Measurements from ENCODE around the gene ST6GALNAC6. TPM values are rescaled to one million over a fixed set of nuclear protein-coding genes. Genes with fewer than 3 reads are reported as not detected.

The ST6GALNAC6 gene
- total RNA-seq: 10 to 100 TPM; 53.4 to 67.2 TPM

- DNase-seq (ENCODE audit: low spot score) (peak; percentile 85), ATAC-seq (peak; percentile 90 to 93)
- peaks cover 12% of the 10 kb centered on the region for H3K36me3 Mint-ChIP-seq
- peak within 1 kb of the TSS; percentile 64 to 78 for H3K27ac Mint-ChIP-seq
- H3K27me3 Mint-ChIP-seq: no peaks in the 10 kb centered on the region
- H3K4me3 Mint-ChIP-seq: peak within 1 kb of the TSS; percentile 82
- no peaks in the 10 kb centered on the region for H3K9me3 Mint-ChIP-seq
- H3K4me1 Mint-ChIP-seq (ENCODE audit: low read depth in 2 of 2): peaks cover 28 to 31% of the 10 kb centered on the region in 2 donors
Observed at GRCh38 chr9:127899128-127899943, at the start of gene ST6GALNAC6. ST6GALNAC6 (minus strand) TSS chr9:127899603; CDS start chr9:127897981, 1,622 bp downstream.

- ATAC-seq (no peak), DNase-seq (ENCODE audit: low spot score) (no peak)
- Mint-ChIP-seq H3K36me3 (no peaks in the 10 kb centered on the region), H3K27ac (no peak overlapping the region), H3K4me3 (no peak overlapping the region), H3K9me3 (no peaks in the 10 kb centered on the region), H3K4me1 (ENCODE audit: low read depth in 2 of 2) (peaks cover 4 to 9% of the 10 kb centered on the region in 2 donors), H3K27me3 (no peaks in the 10 kb centered on the region)
Observed at GRCh38 chr9:127947841-127948710, 48.7 kb upstream of the ST6GALNAC6 start.

- Mint-ChIP-seq H3K9me3 (no peaks in the 10 kb centered on the region), H3K4me1 (ENCODE audit: low read depth in 2 of 2) (peaks cover 7 to 14% of the 10 kb centered on the region in 2 donors), H3K36me3 (no peaks in the 10 kb centered on the region), H3K4me3 (no peak overlapping the region), H3K27me3 (no peaks in the 10 kb centered on the region), H3K27ac (no peak overlapping the region)
- DNase-seq (ENCODE audit: low spot score) (no peak), ATAC-seq (no peak)
Observed at GRCh38 chr9:127946728-127947127, 47.3 kb upstream of the ST6GALNAC6 start.

- Mint-ChIP-seq H3K4me1 (ENCODE audit: low read depth in 2 of 2) (peaks cover 7 to 14% of the 10 kb centered on the region in 2 donors), H3K9me3 (no peaks in the 10 kb centered on the region), H3K27ac (no peak overlapping the region), H3K27me3 (no peaks in the 10 kb centered on the region), H3K4me3 (no peak overlapping the region), H3K36me3 (no peaks in the 10 kb centered on the region)
- no peak for ATAC-seq
- DNase-seq (ENCODE audit: low spot score): no peak
Observed at GRCh38 chr9:127945942-127946341, 46.5 kb upstream of the ST6GALNAC6 start.

GRCh38 chr9:127945338-127945737, 45.9 kb upstream of the ST6GALNAC6 start:
- no peaks in the 10 kb centered on the region for H3K36me3 Mint-ChIP-seq
- no peak overlapping the region for H3K27ac Mint-ChIP-seq
- no peaks in the 10 kb centered on the region for H3K9me3 Mint-ChIP-seq
- H3K4me1 Mint-ChIP-seq (ENCODE audit: low read depth in 2 of 2): peaks cover 7 to 14% of the 10 kb centered on the region in 2 donors
- DNase-seq (ENCODE audit: low spot score) (no peak), ATAC-seq (no peak)
- H3K4me3 Mint-ChIP-seq: no peak overlapping the region
- no peaks in the 10 kb centered on the region for H3K27me3 Mint-ChIP-seq

- Mint-ChIP-seq H3K9me3 (no peaks in the 10 kb centered on the region), H3K4me1 (ENCODE audit: low read depth in 2 of 2) (peaks cover 7 to 14% of the 10 kb centered on the region in 2 donors), H3K36me3 (no peaks in the 10 kb centered on the region), H3K27ac (no peak overlapping the region), H3K4me3 (no peak overlapping the region), H3K27me3 (no peaks in the 10 kb centered on the region)
- DNase-seq (ENCODE audit: low spot score) (no peak), ATAC-seq (no peak)
Observed at GRCh38 chr9:127944586-127945218, 45.3 kb upstream of the ST6GALNAC6 start.

GRCh38 chr9:127943731-127944144, 44.3 kb upstream of the ST6GALNAC6 start:
- no peak for DNase-seq (ENCODE audit: low spot score)
- H3K36me3 Mint-ChIP-seq: no peaks in the 10 kb centered on the region
- H3K4me3 Mint-ChIP-seq: no peak overlapping the region
- ATAC-seq: peak; percentile 81 to 89
- H3K9me3 Mint-ChIP-seq: no peaks in the 10 kb centered on the region
- H3K27ac Mint-ChIP-seq: no peak overlapping the region
- no peaks in the 10 kb centered on the region for H3K27me3 Mint-ChIP-seq
- peaks cover 7 to 14% of the 10 kb centered on the region in 2 donors for H3K4me1 Mint-ChIP-seq (ENCODE audit: low read depth in 2 of 2)

GRCh38 chr9:127943011-127943662, 43.7 kb upstream of the ST6GALNAC6 start:
- no peak for ATAC-seq

GRCh38 chr9:127942216-127943010, 43.0 kb upstream of the ST6GALNAC6 start:
- peaks cover 11 to 19% of the 10 kb centered on the region in 2 donors for H3K4me1 Mint-ChIP-seq (ENCODE audit: low read depth in 2 of 2)
- no peak overlapping the region for H3K27ac Mint-ChIP-seq

More at GRCh38 chr9:127943011-127943662, 43.7 kb upstream of the ST6GALNAC6 start:
- DNase-seq (ENCODE audit: low spot score): no peak
- no peak overlapping the region for H3K4me3 Mint-ChIP-seq
- H3K27me3 Mint-ChIP-seq: no peaks in the 10 kb centered on the region
- H3K9me3 Mint-ChIP-seq: no peaks in the 10 kb centered on the region
- H3K27ac Mint-ChIP-seq: no peak overlapping the region
- H3K4me1 Mint-ChIP-seq (ENCODE audit: low read depth in 2 of 2): peaks cover 7 to 14% of the 10 kb centered on the region in 2 donors
- no peaks in the 10 kb centered on the region for H3K36me3 Mint-ChIP-seq

GRCh38 chr9:127941961-127942215, 42.5 kb upstream of the ST6GALNAC6 start:
- Mint-ChIP-seq H3K4me1 (ENCODE audit: low read depth in 2 of 2) (peaks cover 16 to 24% of the 10 kb centered on the region in 2 donors), H3K4me3 (no peak overlapping the region), H3K27ac (no peak overlapping the region), H3K36me3 (no peaks in the 10 kb centered on the region), H3K9me3 (no peaks in the 10 kb centered on the region), H3K27me3 (no peaks in the 10 kb centered on the region)
- no peak for DNase-seq (ENCODE audit: low spot score)
- no peak for ATAC-seq

More at GRCh38 chr9:127942216-127943010, 43.0 kb upstream of the ST6GALNAC6 start:
- H3K4me3 Mint-ChIP-seq: no peak overlapping the region
- DNase-seq (ENCODE audit: low spot score) (peak; percentile 71), ATAC-seq (peak; percentile 57 to 74)
- H3K27me3 Mint-ChIP-seq: no peaks in the 10 kb centered on the region
- H3K36me3 Mint-ChIP-seq: no peaks in the 10 kb centered on the region
- H3K9me3 Mint-ChIP-seq: no peaks in the 10 kb centered on the region

- peaks cover under 1% of the 10 kb centered on the region for H3K36me3 Mint-ChIP-seq
- no peak for ATAC-seq
- H3K27me3 Mint-ChIP-seq: no peaks in the 10 kb centered on the region
- DNase-seq (ENCODE audit: low spot score): no peak
- H3K27ac Mint-ChIP-seq: no peak overlapping the region
- peaks cover 22 to 30% of the 10 kb centered on the region in 2 donors for H3K4me1 Mint-ChIP-seq (ENCODE audit: low read depth in 2 of 2)
- no peak overlapping the region for H3K4me3 Mint-ChIP-seq
- no peaks in the 10 kb centered on the region for H3K9me3 Mint-ChIP-seq
Observed at GRCh38 chr9:127941062-127941960, 41.9 kb upstream of the ST6GALNAC6 start.

GRCh38 chr9:127940593-127940992, 41.2 kb upstream of the ST6GALNAC6 start:
- H3K27ac Mint-ChIP-seq: no peak overlapping the region
- no peaks in the 10 kb centered on the region for H3K27me3 Mint-ChIP-seq
- DNase-seq (ENCODE audit: low spot score): no peak
- peaks cover 29 to 37% of the 10 kb centered on the region in 2 donors for H3K4me1 Mint-ChIP-seq (ENCODE audit: low read depth in 2 of 2)
- peaks cover 6% of the 10 kb centered on the region for H3K36me3 Mint-ChIP-seq
- ATAC-seq: no peak
- H3K4me3 Mint-ChIP-seq: no peak overlapping the region
- no peaks in the 10 kb centered on the region for H3K9me3 Mint-ChIP-seq
